ENCODE data around the gene ARL6IP4.

DNA sequence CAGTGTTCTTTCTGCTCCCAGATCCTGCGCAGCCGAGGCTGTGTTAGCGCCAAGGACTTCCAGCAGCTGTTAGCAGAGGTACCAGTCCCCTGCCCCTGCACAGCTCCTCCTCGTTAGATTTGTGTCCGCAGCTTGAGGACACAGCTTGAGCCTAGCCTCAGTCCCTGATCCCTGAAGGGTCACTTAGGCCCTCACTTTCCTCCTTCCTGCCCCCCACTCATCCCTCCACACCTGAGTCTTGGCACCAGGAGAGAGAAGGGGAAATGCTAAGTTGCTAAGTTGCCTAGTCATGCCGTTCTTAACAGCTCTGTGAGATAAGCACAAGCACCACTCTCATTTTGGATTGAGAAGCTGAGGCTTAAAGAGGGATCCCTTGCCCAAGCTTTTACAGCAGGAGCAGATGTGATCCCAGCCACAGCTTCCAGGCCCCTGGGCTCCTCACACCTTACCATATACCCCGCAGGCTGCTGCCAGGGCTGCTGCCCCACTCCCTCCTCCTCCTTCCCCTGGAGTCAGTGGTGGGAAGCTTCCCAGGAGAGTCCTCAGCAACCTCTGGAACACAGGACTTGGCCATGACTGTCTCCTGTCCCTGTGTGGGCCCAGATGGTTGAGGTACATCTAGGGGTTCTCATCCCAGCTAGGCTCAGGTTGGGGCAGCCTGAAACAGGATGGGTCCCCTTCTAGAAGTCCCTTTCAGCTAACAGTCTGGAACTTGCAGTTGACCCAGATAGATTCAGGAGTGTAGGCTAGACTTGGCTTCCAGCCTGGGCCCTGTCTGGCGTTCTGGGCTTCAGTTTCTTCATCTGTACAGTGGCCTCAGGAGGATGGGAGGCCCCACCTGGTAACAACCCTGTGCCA, 4.5 kb upstream of the ARL6IP4 start:
- no peak for TF ChIP-seq TAF1 (IDR thresholded peaks at IDR 0.05; ENCODE audit: low read depth, low read length)
- TF ChIP-seq POLR2AphosphoS5 (IDR thresholded peaks at IDR 0.05; ENCODE audit: low read depth, low read length): no peak
- no peak for TF ChIP-seq POLR2A (IDR thresholded peaks at IDR 0.05; ENCODE audit: low read depth, low read length)
- no peak for TF ChIP-seq POU2F2 (IDR thresholded peaks at IDR 0.05; ENCODE audit: low read depth, low read length)
- TF ChIP-seq PAX5 (IDR thresholded peaks at IDR 0.05; ENCODE audit: insufficient read depth, low read length, severe bottlenecking): no peak

All from GM12891 (cell line).